Measurements from ENCODE around the gene KLF11. TPM values are rescaled to one million over a fixed set of nuclear protein-coding genes. Genes with fewer than 3 reads are reported as not detected.
A peak's percentile ranks its signal among the peaks of the same experiment; 100 is the strongest.

Gene KLF11
- total RNA-seq, 1 experiment from 2014 or later, result 10.9 TPM

DNA sequence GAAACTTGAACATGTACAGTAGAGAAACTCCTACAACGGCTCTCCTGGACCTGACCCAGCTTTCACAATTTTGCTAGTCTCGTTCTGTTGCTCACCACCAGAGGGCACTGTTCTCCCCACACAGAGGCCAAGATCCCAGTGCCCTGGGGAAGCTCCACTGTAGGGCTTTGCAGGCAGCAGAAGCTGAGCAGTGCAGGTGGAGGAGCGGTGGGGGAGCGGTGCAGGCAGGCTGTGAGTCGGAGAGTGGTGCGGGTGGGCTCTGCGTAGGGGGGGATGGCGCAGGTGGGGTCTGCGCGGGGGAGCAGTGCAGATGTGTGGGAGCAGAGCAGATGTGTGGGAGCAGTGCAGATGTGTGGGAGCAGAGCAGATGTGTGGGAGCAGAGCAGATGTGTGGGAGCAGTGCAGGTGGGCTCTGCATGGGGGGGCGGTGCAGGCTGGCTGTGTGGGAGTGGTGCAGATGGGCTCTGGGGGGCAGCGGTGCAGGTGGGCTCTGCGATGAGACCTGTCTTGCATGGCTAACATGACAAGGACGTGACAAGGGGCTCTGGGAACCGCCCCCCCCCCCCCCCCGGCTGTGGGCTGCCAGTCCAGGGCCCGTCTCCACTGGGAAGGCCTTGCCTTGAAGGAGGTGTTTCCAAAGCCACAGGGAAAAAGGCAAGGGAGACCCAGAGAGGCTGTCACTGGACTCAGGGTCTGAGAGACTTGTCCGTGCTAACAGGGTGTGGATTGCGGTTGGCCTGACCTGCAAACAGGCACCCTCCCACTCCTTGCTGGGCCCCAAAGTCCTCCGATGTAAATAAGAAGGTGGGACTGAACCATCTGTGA lies 29.5 kb downstream of the KLF11 start:
- peak; percentile 78 to 79 for DNase-seq
- no peak for TF ChIP-seq EZH2 (IDR thresholded peaks at IDR 0.05; ENCODE audit: low read depth)
- peak; percentile 96 for TF ChIP-seq CTCF (conservative IDR thresholded peaks at IDR 0.05)
- intact Hi-C loops (cut with micrococcal nuclease; ENCODE audit: unreplicated experiment), result loop anchor here (1.0 to 2.0 kb wide), 3 partner anchors 50 to 596 kb away; partner anchors contain the start of gene RRM2
- Histone ChIP-seq H3K4me2 (peak overlapping the region; percentile 42), H3K27me3 (ENCODE audit: insufficient read depth, low read depth) (peaks cover 14% of the 10 kb centered on the region), H3K9me2 (ENCODE audit: insufficient read depth) (no peaks in the 10 kb centered on the region), H3K27ac (no peak overlapping the region), H3K9me3 (ENCODE audit: insufficient read depth, low read depth) (no peaks in the 10 kb centered on the region), H2AFZ (no peak overlapping the region), H4K20me1 (ENCODE audit: insufficient read depth) (no peaks in the 10 kb centered on the region), H3F3A (ENCODE audit: insufficient read depth, low read depth) (0 out of 2 replicates have a peak, but pooled peaks cover 7% of the 10 kb centered on the region), H3K4me1 (replicated peaks; ENCODE audit: insufficient read depth) (no peaks in the 10 kb centered on the region; the same call in 1 of the 2 replicates), H3K79me2 (ENCODE audit: low read depth) (no peaks in the 10 kb centered on the region), H3K4me3 (no peak overlapping the region), H3K36me3 (ENCODE audit: low read depth) (no peaks in the 10 kb centered on the region)
- no TSS peak for BruUV-seq (replicated peaks)
- CTCF ChIA-PET, result interaction anchor here (0.5 to 5.0 kb wide), 9 partner anchors 15 to 616 kb away, joined by 3 to 35 read pairs (median 4); no protein-coding TSS in a partner anchor
- POLR2A ChIA-PET (ENCODE audit: unreplicated experiment), result interaction anchor here (0.6 kb wide), 3 partner anchors 42 to 269 kb away, joined by 3 to 19 read pairs (median 14); no protein-coding TSS in a partner anchor

GRCh38 chr2:10073706-10074105 lies 30.4 kb downstream of the KLF11 start:
- Histone ChIP-seq H3K27ac (no peak overlapping the region), H3K27me3 (ENCODE audit: insufficient read depth, low read depth) (peaks cover 22% of the 10 kb centered on the region), H3K9me3 (ENCODE audit: insufficient read depth, low read depth) (no peaks in the 10 kb centered on the region), H3F3A (ENCODE audit: insufficient read depth, low read depth) (peaks cover 10% of the 10 kb centered on the region), H3K4me3 (no peak overlapping the region), H4K20me1 (ENCODE audit: insufficient read depth) (no peaks in the 10 kb centered on the region), H3K36me3 (ENCODE audit: low read depth) (no peaks in the 10 kb centered on the region), H3K9me2 (ENCODE audit: insufficient read depth) (no peaks in the 10 kb centered on the region), H3K79me2 (ENCODE audit: low read depth) (no peaks in the 10 kb centered on the region), H3K4me2 (no peak overlapping the region), H2AFZ (no peak overlapping the region), H3K4me1 (replicated peaks; ENCODE audit: insufficient read depth) (peaks cover under 1% of the 10 kb centered on the region; the same call in 1 of the 2 replicates)
- intact Hi-C loops (cut with micrococcal nuclease; ENCODE audit: unreplicated experiment), result loop anchor here (2.0 kb wide), 2 partner anchors 49 to 595 kb away; partner anchors contain the start of gene RRM2
- ChIA-PET POLR2A (ENCODE audit: unreplicated experiment) (no interaction called here), CTCF (interaction anchor here (0.5 to 5.0 kb wide), 2 partner anchors 350 to 361 kb away, joined by 3 to 35 read pairs; no protein-coding TSS in a partner anchor)
- BruUV-seq (replicated peaks), result no TSS peak
- no peak for DNase-seq
- no peak for TF ChIP-seq CTCF (conservative IDR thresholded peaks at IDR 0.05)
- TF ChIP-seq EZH2 (IDR thresholded peaks at IDR 0.05; ENCODE audit: low read depth), result no peak

- intact Hi-C loops (cut with micrococcal nuclease; ENCODE audit: unreplicated experiment), result no loop called here
- Histone ChIP-seq H3K36me3 (ENCODE audit: low read depth) (no peaks in the 10 kb centered on the region), H3K9me3 (ENCODE audit: insufficient read depth, low read depth) (no peaks in the 10 kb centered on the region), H3K9me2 (ENCODE audit: insufficient read depth) (no peaks in the 10 kb centered on the region), H3K4me3 (no peak overlapping the region), H3K79me2 (ENCODE audit: low read depth) (no peaks in the 10 kb centered on the region), H3K4me1 (replicated peaks; ENCODE audit: insufficient read depth) (peaks cover 5% of the 10 kb centered on the region; the same call in 1 of the 2 replicates), H3K4me2 (no peak overlapping the region), H3K27ac (no peak overlapping the region), H2AFZ (no peak overlapping the region), H3F3A (ENCODE audit: insufficient read depth, low read depth) (peaks cover 17% of the 10 kb centered on the region), H3K27me3 (ENCODE audit: insufficient read depth, low read depth) (peaks cover 31% of the 10 kb centered on the region), H4K20me1 (ENCODE audit: insufficient read depth) (no peaks in the 10 kb centered on the region)
- POLR2A ChIA-PET (ENCODE audit: unreplicated experiment), result no interaction called here
- BruUV-seq (replicated peaks), result no TSS peak
- no peak for DNase-seq
- CTCF ChIA-PET, result interaction anchor here (5.0 kb wide), 1 partner anchor 360 kb away, joined by 35 read pairs; no protein-coding TSS in a partner anchor
- TF ChIP-seq CTCF (conservative IDR thresholded peaks at IDR 0.05), result no peak
- TF ChIP-seq EZH2 (IDR thresholded peaks at IDR 0.05; ENCODE audit: low read depth), result no peak
Observed at GRCh38 chr2:10075101-10075500, 31.8 kb downstream of the KLF11 start.

Measured in PC-9 (cell line).